GM19467 (cell line): ENCODE measurements around the gene MCAT.

Source experiments
- ATAC-seq: cut with Tn5 transposase; IDR thresholded peaks from one replicate; pipeline ENCODE4 v1.9.1; 2021; ENCODE audit warnings: mild to moderate bottlenecking, moderate library complexity; ENCODE audit not compliant: unreplicated experiment

Gene MCAT

DNA sequence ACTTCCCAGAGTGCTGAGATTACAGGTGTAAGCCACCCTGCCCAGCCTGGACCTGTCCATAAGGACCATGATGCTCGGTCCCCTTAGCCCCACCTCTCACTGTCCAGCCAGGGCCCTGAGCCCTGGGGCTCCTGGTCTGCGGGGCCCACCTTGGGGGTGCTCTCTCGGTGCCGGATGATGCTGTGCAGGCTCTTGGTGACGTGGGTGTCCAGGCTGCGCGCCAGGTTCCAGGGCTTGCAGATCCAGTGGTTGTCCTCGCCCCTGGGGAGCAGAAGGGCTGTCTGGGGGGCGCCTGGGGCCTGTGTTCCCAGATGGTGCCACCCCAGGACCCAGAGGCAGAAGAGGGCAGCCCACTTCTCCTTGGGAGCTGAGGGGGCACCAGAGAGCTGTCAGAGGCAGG is 30.4 kb upstream of the MCAT start:
- no peak for ATAC-seq

DNA sequence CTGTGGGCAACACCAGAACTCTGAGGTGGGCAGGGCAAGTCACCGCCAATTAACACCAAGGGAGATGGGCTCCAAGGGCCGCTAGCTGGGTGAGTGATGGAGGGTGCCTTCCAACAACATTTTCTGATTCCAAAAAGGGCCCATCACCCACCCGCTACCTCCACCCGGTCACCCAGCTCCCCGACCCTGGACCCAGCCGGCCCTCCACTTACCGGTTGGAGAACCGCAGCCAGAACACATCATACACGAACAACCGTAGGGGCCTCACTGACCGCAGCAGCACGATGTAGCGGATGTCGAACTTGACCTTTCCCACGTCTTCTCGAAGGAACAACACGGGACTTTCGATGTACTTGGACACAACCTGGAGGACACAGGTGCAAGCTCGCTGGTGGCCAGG is 29.0 kb upstream of the MCAT start:
- ATAC-seq, result no peak

- ATAC-seq, result no peak
These were observed 28.4 kb upstream of the MCAT start for GRCh38 chr22:43171607-43172006.

DNA sequence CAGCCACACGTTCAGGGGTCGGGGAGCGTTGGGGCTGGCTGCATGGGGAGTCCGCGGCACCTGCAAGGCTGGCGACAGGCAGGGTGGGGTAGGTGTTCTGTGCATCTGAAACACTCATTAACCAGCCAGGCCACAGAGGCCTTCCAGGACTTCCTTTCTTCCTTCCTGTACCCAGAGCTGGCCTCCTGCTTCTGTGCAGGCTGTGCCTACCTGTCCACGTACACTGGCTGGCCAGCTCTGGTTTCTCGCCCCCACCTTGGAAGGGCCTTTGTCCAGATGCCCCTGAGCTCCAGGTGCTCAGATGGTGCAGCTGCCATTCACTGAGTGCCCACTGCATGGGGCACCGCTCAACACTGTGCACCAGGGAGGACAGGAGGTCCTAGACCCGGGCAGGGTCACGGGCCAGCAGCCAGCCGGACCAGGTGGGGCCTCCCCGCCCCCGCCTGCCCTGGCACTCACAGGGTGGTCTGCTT is 27.9 kb upstream of the MCAT start:
- no peak for ATAC-seq

GRCh38 chr22:43170131-43170480 is 26.9 kb upstream of the MCAT start:
- no peak for ATAC-seq

DNA sequence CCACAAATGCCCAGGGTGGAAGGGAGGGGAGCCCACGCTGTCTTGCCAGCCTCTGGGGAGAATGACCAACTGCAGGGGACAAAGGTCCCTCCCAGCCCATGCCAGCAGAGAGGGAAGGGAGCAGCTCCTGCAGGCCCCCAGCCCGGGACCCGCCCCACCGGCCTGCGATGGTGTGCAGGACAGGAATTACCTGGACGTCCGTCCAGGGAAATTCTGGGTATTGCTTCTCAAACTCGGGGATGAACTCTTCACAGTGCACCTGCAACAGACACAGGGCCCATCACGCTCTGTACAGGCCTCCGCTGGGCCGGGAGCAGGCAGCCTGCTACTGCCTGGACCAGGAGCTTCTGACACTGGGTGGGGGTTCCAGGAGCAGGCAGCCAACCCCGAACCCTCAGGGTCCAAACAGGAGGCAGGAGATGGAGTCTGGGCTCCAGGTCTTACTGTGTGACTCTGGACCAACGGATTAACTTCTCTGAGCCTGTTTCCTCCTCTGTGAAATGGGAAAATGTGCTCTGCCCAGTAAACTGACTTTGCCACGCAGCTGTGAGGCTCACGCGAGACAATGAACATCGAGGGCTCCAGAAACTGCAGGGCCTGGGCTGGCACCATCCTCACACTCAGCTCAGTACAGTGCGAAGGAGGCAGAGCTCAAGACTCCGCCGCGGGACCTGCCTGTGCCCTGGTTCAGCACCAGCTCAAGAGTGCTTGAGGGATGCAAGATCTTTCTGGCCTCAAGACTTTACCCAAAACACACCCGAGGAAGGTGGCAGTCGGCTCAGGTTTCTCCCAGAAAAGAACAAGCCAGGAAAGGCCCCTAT is 26.3 kb upstream of the MCAT start:
- ATAC-seq, result no peak

DNA sequence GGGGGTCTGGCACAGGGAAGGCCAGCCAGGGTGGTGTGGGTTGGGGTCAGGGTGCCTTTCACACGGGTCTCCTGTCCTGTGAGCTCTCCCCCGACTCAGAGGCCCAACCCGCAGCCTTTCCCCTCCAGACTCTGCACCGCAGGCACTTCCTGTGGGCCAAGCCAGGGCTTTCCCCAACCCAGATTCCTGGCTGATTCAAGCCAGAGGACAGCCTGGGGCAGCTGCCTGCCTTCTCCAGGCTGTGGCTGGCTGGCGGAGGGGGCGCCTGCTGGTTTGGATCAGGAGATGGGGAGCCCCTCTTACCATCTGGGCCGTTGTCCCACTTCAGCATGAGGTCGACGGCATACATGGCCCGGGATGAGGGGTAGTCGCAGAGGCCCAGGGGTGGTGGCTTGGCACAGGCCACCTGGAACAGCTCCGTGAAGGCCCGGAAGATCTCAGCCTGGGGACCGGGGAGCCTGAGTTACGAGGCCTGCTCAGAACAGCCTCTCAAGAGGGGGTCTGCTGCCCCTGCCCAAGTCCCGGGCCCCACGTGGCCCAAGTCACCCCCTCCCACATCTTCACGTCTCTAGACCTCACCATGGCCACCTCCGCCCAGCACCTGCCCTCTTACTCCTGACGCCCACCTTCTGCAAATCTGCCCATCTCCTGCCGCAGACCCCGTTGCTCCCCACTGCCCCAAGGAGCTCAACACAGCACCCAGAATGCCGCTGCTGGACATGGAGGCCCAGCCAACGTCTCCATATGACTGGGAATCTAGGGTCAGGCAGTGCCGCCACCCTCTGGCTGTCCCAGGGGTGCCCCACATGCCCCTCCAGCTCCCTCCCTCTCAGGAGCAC is 25.5 kb upstream of the MCAT start:
- no peak for ATAC-seq

- ATAC-seq, result no peak
These were observed 23.9 kb upstream of the MCAT start for GRCh38 chr22:43167001-43167589.

DNA sequence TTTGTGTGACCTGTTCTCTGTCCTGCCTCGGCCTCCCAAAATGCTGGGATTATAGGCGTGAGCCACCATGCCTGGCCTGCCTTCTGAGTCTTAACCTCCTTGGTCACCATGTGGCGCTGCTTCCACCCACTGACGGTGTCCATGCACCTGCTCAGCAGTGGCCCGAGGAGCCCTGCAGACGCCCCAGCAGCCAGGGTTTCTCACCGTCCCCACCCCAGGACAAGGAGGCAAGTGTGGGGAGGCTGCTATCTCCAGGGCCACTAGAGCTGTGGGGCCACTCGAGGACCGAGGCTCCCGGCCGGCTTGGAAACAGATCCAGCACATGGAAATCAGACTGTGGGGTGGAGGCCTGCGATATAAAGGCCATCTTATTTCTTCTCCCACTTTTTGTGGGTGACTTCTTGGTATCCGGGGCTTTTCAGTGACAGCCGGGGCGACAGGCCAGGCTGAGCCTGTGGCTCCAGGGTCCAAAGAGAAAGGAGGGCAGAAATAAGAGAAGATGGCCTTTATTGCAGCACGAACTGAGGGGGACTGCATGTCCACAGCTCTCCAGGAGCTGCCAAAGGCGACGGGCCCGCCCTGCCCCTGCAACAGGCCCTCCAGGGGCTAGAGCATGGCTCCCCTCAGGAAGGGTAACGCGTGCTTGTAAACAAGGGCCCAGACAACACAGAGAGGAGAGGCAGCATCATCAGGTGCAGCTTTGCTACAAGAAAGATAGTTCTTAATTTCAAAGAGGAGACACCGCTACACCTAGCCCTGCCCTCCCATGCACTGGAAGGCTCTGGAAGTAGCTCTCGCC is 23.1 kb upstream of the MCAT start:
- ATAC-seq, result no peak

GRCh38 chr22:43164636-43165035 is 21.4 kb upstream of the MCAT start:
- no peak for ATAC-seq

DNA sequence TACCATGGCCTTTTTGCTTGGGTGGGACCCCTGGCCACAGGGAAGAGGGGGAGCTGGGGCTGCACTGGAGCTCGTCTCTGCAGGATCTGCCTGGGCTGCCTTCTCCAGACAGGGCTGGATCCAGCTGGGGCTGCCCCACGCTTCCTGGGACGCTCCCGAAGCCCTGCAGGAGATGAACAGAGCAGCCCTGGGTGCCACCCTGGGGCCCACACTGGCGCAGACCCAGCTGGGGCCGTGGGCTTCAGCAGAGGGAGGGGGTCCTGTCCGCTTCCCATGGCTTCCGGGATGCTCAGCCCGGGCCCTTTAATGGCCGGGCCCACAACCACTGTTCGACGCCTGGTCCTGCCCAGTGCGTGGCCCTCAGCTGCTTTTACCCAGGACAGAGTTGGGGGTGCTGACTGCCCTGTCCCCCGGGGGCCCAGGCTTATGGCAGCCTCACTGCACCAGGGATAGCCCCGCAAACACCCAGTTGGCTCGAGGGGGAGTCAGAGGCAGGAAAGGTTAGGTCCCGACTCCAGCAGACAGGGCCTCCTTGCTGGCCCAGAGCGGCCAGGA is 20.1 kb upstream of the MCAT start:
- ATAC-seq, result no peak

- no peak for ATAC-seq
These were observed 19.4 kb upstream of the MCAT start for GRCh38 chr22:43162412-43163150.

DNA sequence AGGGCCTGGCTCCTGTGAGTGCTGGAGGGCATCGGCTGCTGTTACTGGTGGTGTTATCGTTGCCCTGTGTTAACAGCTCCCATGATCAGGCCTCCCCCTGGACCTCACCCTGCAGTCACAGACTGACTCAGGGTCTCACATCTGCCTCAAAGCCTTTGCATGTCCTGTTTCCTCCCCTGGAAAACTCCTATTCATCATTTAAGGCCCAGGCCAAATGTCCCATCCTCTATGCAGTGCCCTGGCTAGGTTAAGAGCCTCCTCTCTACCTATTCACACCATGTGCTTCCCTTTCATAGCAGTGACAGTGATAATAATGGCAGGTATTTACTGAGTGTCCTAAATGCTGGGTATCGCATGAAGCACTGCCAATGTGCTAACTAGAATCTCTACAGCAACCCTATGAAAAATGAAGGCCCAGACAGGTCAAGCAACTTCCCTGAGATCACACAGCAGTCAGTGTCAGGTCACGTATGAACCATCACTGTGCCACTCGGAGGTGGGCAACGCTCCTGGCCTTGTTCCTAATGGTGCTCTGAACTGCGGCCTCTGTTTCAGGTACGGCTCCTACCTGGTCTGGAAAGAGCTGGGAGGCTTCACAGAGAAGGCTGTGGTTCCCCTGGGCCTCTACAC is 17.4 kb upstream of the MCAT start:
- ATAC-seq, result no peak

- no peak for ATAC-seq
These were observed 16.4 kb upstream of the MCAT start for GRCh38 chr22:43159484-43160178.

GRCh38 chr22:43158778-43159483 is 15.7 kb upstream of the MCAT start:
- no peak for ATAC-seq

DNA sequence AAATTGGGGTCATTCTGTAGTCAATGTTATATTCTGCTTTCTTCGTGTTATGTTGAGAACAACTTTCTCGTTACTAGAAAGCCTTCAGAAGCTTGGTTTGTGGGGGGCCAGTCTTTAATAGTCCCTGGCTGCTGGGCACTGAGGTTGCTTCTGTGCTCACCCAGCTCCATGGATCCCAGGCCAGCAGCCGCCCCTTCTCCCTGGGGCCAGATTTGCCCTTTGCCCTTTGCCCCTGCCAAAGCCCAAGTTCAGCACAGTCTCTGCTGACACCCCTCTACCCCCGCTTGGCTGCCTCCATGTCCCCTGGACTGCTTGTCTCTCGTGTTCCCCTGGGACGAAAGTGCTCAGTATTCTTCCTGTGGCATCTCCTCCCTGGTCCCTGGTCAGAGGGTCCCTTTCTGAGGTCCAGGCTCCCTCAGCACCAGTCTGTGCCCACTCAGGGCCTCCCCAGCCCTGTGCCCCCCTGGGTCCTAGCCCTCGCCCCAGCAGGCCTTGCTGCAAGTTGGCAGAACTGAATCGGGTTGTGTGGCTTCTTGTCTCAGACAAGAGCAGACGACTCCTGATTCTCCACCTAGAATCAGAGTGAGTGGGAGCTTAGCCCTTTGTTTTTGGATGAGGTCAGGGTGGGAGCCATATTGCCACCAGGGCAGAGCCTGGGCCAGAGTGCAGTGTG is 14.8 kb upstream of the MCAT start:
- no peak for ATAC-seq

DNA sequence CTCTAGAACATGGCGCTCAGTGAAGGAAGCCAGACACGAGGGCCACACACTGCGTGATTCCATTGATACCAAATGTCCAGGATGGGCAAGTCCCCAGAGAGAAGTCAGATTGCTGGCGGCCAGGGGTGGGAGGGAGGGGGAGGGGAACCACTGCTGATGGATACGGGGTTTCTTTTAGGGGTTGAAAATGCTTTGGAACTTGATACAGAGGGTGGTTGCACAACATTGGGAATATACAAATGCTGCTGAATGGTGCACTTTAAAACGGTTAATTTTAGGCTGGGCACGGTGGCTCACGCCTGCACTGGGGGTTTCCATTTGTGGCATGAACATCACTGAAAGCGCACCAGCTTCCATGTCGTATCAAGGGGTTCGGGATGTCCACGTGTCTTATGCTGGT is 13.2 kb upstream of the MCAT start:
- ATAC-seq, result no peak

DNA sequence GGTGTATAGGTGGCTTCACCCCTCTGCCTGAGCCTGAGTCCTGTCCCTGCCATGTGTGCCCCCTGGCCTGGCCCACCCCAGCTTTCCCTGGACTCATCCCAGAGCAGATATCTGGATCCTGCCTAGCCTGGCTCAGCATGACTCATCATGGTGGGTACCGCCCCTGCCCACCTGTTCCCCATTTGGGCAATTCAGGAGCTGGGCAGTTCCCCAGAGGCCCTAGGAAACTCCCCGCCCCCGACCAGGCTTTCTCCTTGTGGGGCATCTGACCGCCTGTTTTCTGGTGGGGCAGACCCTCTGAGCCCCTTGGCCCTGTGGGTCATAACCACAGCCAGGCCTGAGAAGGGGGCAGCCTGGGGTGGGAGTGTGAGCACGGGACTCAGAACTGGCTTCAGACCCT is 12.6 kb upstream of the MCAT start:
- ATAC-seq, result no peak
